Omental fat pad (tissue), 4 donors: Measurements from ENCODE around the gene TRPM4. TPM values are rescaled to one million over a fixed set of nuclear protein-coding genes. Genes with fewer than 3 reads are reported as not detected.

Experiments used
- ATAC-seq: fragments of 150-250 bp; one replicate; pipeline ENCODE4 v1.9.1; 2016; ENCODE audit warnings: mild to moderate bottlenecking, moderate library complexity; ENCODE audit not compliant: low FRiP score
- DNase-seq: peaks from one replicate; pipeline ENCODE4 v3.0.0-alpha.2; 2019; ENCODE audit warnings: low spot score
- total RNA-seq, 4 donors: library from RNA; depleted of rRNA; stranded (reverse); fragments of >200 nt; gene quantifications; one replicate each; pipeline ENCODE4 v1.1.0, GENCODE V29; 2016
- TF ChIP-seq, protein P1 (sequence below), 3 donors: fragments of 450-650 bp; IDR thresholded peaks; one replicate each; pipeline ENCODE4 v1.5.1; 2016 to 2017; ENCODE audit warnings: antibody characterized with exemption in 3 of 3, mild to moderate bottlenecking in 3 of 3, moderate library complexity in 2 of 3

The TRPM4 gene
- total RNA-seq, 4 donors from 2014 or later: 7.2 to 26.0 (median 10.6) TPM

DNA sequence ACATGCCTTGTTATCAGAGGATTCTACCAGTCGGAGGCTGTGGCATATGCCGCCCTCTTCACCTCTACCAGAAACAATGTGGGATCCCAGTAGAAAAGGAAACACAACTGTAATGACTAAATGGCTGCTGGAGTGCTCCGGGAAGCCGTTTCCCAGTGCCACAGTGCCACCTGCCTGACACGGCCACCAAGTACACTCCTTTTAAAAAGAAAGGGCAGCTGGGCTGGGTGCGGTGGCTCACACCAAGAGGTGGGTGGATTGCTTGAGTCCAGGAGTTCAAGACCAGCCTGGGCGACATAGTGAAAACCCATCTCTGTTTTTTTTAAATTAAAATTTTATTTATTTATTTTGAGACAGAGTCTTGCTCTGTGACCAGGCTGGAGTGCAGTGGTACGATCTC is 67.3 kb downstream of the TRPM4 start:
- ATAC-seq: no peak
- TF ChIP-seq, protein P1, sequence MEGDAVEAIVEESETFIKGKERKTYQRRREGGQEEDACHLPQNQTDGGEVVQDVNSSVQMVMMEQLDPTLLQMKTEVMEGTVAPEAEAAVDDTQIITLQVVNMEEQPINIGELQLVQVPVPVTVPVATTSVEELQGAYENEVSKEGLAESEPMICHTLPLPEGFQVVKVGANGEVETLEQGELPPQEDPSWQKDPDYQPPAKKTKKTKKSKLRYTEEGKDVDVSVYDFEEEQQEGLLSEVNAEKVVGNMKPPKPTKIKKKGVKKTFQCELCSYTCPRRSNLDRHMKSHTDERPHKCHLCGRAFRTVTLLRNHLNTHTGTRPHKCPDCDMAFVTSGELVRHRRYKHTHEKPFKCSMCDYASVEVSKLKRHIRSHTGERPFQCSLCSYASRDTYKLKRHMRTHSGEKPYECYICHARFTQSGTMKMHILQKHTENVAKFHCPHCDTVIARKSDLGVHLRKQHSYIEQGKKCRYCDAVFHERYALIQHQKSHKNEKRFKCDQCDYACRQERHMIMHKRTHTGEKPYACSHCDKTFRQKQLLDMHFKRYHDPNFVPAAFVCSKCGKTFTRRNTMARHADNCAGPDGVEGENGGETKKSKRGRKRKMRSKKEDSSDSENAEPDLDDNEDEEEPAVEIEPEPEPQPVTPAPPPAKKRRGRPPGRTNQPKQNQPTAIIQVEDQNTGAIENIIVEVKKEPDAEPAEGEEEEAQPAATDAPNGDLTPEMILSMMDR (IDR thresholded peaks at IDR 0.05): no peak
- no peak for DNase-seq

DNA sequence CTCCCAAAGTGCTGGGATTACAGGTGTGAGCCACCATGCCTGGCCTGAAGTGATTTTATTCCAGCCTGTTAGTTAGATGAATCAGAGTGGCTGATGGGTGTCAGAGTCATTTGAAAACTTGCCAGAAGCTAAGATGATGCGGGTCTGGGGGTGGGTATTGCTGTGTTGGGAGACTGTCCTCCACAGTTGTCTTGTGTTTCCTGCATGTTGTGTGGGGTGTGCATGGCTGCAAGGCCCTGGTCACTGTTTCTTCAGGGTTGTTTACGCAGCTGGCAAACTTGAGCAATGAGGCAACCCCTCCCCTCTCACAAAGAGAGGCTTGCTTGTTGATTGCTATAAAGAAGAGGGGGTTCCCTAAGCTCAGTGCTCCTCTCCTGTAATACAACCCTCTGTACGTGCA is 71.8 kb downstream of the TRPM4 start:
- ATAC-seq (no peak), DNase-seq (no peak)
- TF ChIP-seq, protein P1 (IDR thresholded peaks at IDR 0.05): no peak

DNA sequence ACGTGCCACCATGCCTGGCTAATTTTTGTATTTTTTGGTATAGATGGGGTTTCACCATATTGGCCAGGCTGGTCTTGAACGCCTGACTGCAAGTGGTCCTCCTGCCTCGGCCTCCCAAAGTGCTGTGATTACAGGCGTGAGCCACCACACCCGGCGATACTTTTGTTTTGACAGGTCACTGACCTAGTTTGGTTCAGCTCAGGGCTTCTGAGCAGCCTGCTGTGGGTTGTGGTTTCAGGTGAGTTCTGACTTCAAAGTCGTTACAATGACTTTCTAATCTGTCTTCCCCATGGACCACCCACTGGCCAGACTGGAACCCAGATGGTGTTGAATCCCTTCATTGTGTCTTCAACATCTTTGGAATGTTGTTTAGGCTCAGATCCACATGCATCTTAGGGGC is 73.8 kb downstream of the TRPM4 start:
- DNase-seq (no peak), ATAC-seq (no peak)
- TF ChIP-seq, protein P1 (IDR thresholded peaks at IDR 0.05): no peak

DNA sequence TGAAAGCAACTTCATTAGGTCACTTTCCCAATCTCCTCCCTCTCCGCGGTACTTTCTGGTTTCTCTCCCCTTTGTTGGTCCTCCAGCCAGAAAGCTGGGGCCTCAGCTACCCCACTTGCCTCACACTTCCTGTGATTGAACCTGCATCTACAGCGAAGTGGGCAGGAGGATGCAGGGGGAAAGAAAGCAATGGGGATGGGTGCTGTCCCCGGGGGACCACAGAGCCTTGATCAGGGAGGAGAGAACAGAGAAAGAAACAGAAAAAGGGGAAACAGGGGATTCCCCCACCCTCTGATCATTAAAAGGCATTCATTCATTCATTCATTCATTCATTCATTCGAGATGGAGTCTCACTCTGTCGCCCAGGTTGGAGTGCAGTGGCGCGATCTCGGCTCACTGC is 74.2 kb downstream of the TRPM4 start:
- no peak for ATAC-seq
- TF ChIP-seq, protein P1 (IDR thresholded peaks at IDR 0.05): no peak
- no peak for DNase-seq

DNA sequence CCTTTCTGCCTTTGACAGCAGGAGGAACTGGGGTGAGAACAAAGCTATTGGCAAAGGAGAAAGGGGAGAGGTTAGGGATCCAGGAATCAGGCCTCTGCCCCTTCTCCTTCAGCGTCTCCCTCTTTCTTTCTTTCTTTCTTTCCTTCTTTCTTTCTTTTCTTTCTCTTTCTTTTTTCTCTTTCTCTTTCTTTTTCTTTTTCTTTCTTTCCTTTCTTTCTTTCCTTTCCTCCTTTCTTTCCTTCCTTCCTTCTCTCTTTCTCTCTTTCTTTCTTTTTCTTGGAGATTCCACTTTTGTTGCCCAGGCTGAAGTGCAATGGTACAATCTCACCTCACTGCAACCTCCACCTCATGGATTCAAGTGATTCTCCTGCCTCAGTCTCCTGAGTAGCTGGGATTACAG is 75.6 kb downstream of the TRPM4 start:
- TF ChIP-seq, protein P1 (IDR thresholded peaks at IDR 0.05): no peak
- no peak for ATAC-seq
- no peak for DNase-seq

DNA sequence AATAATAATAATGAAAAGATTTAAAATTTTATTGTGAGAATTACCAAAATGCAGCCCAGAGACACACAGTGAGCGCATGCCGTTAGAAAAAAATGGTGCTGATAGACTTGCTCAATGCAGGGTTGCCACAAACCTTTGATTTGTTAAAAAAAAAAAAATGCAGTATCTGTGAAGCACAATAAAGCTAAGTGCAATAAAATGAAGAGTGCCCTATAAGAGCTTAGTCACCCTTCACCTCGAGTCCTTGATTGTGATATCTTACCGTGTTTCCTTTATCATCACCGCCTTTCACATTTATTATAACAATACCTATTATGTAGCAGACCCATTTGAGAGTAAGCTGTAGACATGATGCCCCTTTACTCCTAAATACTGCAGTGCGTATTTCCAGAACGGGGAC is 84.2 kb downstream of the TRPM4 start:
- ATAC-seq: no peak
- TF ChIP-seq, protein P1 (IDR thresholded peaks at IDR 0.05): no peak
- DNase-seq: no peak

DNA sequence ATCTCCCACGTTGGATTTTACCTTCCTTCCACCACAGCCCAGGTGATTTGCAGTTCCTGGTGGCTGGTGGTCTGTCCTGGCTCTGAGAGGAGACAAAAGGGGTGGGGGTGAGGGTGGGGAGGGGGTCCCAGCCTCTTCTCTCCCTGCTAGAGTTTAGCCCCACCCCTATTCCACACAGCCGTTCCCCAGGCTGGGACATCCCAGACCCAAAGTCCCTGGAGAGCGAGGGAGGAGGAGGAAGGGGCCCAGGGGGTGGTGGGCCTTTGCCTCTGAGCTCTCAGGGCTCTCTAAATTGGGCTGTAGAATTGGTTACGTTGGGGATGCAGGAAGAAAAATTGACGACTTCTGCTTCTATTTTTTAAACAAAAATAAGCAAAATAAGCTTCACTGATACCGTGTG is 85.5 kb downstream of the TRPM4 start:
- ATAC-seq (no peak), DNase-seq (no peak)
- TF ChIP-seq, protein P1 (IDR thresholded peaks at IDR 0.05): no peak
